ENCODE measurements around the gene MX2.

- TF ChIP-seq CTCF (conservative IDR thresholded peaks at IDR 0.05 in 1 of 2, IDR thresholded peaks at IDR 0.05 in 1 of 2; ENCODE audit: extremely low read depth in 1 of 2, insufficient read depth in 1 of 2, low read depth in 1 of 2, low read length in 2 of 2) (no peak), EZH2 (IDR thresholded peaks at IDR 0.05; ENCODE audit: borderline replicate concordance, low read length) (no peak)
Observed at GRCh38 chr21:41365377-41366107, 3.7 kb downstream of the MX2 start.
